H1 (cell line): Measurements from ENCODE around the gene GAB2. TPM values are rescaled to one million over a fixed set of nuclear protein-coding genes. Genes with fewer than 3 reads are reported as not detected.

Experiments
- ASH2L ChIP-seq: fragments of 200-600, 300-600 bp; sonication (generic); IDR thresholded peaks from one replicate; pipeline ENCODE4 v1.7.1; 2017; ENCODE audit warnings: low read length
- JUND ChIP-seq: IDR thresholded peaks from 2 replicates; pipeline ENCODE4 v1.6.1; 2011; ENCODE audit warnings: mild to moderate bottlenecking, improper control_type of control experiment, low read length
- POLR2A ChIP-seq, 2 experiments: IDR thresholded peaks; 1 replicate in 1 of 2; 2 replicates in 1 of 2; pipeline ENCODE4 v1.6.1; 2011; ENCODE audit warnings: low read depth in 2 of 2, low read length in 2 of 2, mild to moderate bottlenecking in 2 of 2; ENCODE audit errors: control extremely low read depth in 1 of 2
- SP2 ChIP-seq: IDR thresholded peaks from 2 replicates; pipeline ENCODE4 v1.6.1; 2012; ENCODE audit warnings: mild to moderate bottlenecking, low read length, inconsistent platforms
- SRF ChIP-seq: IDR thresholded peaks from 2 replicates; pipeline ENCODE4 v1.6.1; 2011; ENCODE audit warnings: mild to moderate bottlenecking, low read depth, low read length, moderate library complexity
- polyA plus RNA-seq, 7 experiments: library from polyadenylated mRNA; depleted of rRNA in 3 of 7; stranded (reverse) in 5 of 7; unstranded in 2 of 7; fragments of >200 nt in 5 of 7; fragments of 200-250 nt in 2 of 7; gene quantifications; 1 replicate in 5 of 7; 2 replicates in 1 of 7; 4 replicates in 1 of 7; pipeline versions ENCODE4 v1.2.1 to v1.2.3, GENCODE V29; 2011 to 2013; ENCODE audit warnings: missing spikeins in 2 of 7, mixed read lengths in 2 of 7
- total RNA-seq: library from RNA; stranded (reverse); fragmentation: NEBNext Ultra II Directional; extraction: Animal tissue kit (Norgen Biotek cat#: 25700); gene quantifications from 2 replicates; pipeline ENCODE4 v1.2.1, GENCODE V29; 2021

GAB2 gene
- total and polyA plus RNA-seq, 2 of the 8 experiments (the other 6 are each of a cell fraction or from before 2014, with no cell fraction given), result 6.3 to 14.0 TPM

DNA sequence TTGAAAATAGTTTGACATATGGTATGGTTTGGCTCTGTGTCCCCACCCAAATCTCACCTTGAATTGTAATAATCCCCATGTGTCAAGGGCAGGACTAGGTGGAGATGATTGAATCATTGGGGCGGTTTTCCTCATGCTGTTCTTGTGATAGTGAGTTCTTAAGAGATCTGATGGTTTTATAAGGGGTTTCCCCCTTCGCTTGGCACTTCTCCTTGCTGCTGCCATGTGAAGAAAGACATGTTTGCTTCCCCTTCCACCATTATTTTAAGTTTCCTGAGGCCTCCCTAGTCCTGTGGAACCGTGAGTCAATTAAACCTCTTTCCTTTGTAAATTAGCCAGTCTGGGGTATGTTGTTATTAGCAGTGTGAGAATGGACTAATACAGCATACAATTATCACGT is 236.9 kb downstream of the GAB2 start (continued):
- TF ChIP-seq JUND (no peak), ASH2L (no peak), SP2 (no peak), SRF (no peak), POLR2A (IDR thresholded peaks at IDR 0.05; ENCODE audit: control extremely low read depth in 1 of 2, low read depth in 2 of 2, low read length in 2 of 2) (no peak)
